Neural progenitor cell (in vitro differentiated cells): ENCODE measurements around the gene RPN1.

Experiments used
- CTCF ChIP-seq: fragments of 200-600 bp; sonication (generic); IDR thresholded peaks from 2 replicates; pipeline ENCODE4 v1.5.1; 2017; ENCODE audit warnings: antibody characterized with exemption, mild to moderate bottlenecking
- EZH2 ChIP-seq: fragments of 200-600 bp; sonication (generic); IDR thresholded peaks from 2 replicates; pipeline ENCODE4 v1.6.1; 2017; ENCODE audit warnings: antibody characterized with exemption, mild to moderate bottlenecking, moderate library complexity
- EZH2phosphoT487 ChIP-seq: fragments of 200-600 bp; sonication (generic); IDR thresholded peaks from 2 replicates; pipeline ENCODE4 v1.6.1; 2017; ENCODE audit warnings: antibody characterized with exemption

DNA sequence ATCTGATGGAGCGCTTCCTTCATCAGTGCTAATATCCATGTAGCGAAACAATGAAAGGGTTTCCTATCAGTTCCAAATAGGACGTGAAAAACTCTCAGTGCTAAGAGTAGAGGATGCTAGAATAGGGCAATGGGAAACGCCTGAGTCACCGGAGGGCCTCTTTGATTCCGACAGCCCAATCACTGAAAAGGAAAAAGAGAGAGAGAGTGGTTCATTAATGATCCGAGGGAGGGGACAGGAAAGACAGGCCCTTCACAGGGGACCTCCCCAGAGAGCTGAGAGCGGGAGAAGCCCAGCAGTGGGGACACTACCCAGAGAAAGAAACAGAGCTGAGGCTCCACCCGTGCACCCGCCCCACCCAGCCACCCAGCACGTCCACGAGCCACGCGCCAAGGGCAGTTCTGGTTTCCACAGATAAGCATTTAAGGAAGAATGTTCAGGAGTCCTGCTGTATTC lies 76.9 kb downstream of the RPN1 start:
- TF ChIP-seq CTCF = no peak
- TF ChIP-seq EZH2 = no peak
- TF ChIP-seq EZH2phosphoT487 = no peak
